NCI-H1436 (cell line): Measurements from ENCODE around the gene MTHFR.
A peak's percentile ranks its signal among the peaks of the same experiment; 100 is the strongest.

Source experiments
- DNase-seq: peaks from one replicate; lab custom pipeline; 2025; lab: John Stamatoyannopoulos, UW

MTHFR gene

DNA sequence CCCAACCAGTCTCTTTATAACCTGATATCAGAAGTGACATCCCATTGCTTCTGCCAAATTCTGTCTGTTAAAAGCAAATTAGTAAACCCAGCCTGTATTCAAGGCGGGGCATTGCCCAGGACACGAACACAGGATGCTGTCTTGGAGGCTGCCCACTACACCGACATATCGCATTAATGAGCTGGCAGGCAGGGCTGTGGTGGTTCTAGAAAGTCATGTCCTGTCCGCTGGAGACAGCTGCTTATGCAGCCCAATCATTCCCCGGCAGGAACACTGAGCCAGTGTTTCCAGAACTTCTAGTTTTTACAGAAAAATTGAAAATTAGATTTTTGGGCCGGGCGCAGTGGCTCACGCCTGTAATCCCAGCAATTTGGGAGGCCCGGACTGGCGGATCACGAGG, 24.5 kb downstream of the MTHFR start:
- no peak for DNase-seq

DNA sequence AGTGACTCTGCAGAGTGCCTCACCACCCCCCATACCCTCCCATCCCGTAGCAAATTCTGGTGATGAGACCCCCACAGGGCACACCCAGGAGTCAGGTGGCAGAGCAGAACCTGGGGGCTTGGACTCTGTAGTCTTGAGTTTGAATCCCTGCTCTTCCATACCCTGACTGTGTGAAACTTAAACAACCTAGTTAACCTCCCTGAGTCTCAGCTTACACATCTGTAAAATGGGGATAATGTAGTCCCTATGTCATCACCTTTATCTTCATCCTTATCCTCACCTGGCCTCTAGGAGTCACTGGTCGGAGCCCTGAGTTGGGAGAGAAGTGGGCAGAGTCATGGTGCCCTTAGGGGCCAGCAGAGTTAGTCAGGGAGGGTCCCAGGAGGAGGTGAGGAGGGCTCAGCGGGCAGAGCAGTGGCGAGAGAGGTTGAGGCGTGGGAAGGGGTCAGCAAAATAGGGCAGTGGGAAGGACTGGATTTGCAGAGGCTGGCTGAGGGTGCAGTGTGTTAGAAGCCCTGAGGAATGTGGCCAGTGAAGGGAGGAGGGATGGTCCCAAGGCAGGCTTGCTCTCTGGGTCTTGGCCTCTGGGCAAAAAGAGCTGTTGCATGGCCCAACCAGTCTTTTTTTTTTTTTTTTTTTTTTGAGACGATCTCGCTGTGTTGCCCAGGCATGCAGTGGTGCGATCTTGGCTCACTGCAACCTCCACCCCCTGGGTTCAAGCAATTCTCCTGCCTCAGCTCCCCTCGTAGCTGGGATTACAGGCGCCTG, 25.2 kb downstream of the MTHFR start:
- DNase-seq = no peak

- DNase-seq = no peak
Measured at GRCh38 chr1:11779715-11780379, 25.9 kb downstream of the MTHFR start.

DNA sequence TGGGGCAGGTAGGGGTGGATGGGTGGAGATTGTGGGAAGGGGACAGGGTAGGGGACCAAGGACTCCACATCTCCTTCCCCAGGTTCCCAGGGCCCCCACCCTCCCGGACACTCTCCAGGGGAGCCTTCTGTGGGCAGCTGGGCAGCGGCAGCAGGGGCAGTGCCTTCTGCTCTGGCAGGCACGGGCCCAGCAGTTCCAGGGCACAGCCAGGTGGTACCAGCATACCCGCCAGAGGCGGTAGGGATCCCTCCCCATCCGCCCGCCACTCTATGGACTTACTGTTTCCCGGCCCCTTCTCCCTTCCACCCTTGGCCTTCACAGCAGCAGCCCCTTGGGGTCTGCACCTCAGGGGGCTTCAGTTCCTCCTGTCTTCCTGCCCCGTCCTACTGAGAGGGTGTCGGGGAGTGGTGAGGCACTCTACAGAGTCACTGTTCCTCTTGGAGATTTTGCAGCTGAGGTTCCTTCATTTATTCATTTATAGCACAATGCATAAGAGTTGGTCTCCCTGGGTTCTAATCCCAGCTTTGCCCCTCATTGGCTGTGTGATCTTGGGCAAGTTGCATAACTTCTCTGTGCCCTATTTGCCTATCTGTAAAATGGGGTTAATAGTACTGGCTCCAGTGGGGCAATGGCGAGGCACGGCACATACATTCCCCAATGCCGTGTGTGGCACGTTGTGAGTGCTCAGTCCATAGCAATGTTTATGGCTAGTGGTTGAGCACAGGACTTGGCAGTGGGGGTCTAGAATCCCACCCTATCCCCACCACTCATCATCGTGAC, 26.7 kb downstream of the MTHFR start:
- no peak for DNase-seq

DNA sequence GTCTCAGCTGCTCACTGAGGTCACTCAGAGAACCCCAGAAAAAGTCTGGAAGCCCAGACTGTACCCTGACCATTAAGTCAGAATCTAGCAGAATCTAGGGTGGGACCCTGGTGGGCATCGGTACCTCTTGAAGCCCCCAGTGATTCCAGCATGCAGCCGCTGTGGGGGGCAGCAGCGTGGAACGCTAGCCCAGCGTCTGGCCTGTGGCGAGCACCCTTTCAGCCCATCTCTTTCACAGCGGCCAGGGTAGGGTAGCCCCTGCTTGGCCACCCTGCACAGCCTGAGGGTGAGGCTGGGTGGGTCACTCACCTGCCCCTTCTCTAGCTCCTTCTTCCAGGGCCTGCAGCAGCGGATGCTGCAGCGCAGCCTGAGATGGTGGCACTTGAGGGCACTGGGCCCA, 27.4 kb downstream of the MTHFR start:
- no peak for DNase-seq

DNA sequence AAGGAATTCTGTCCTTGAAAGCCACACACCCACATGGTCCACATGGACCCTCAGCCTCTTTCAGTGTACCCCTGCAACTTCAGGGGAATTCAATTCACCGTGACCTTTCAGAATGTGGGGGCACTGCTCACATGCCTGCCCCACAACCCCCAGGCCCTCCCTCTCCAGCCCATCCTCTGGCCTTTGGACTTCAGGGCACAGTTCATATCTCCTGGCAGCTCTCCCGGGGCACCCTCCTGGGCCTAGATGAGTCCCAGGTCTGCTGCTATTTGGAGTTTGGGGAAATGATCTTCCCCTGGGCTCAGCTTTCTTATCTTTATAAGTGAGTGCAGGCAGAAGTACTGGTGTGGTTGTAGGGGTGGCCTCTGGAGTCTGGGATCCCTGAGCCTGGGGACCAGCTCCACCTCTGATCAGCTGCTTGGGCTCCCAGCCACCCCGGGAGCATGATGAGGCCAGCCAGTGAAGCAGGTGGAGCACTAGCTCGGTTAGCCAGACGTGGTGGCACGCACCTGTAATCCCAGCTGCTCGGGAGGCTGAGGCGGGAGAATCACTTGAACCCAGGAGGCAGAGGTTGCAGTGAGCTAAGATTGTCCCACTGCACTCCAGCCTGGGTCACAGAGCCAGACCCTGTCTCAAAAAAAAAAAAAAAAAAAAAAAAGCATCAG, 28.0 kb downstream of the MTHFR start:
- no peak for DNase-seq

GRCh38 chr1:11774753-11775152, 31.0 kb downstream of the MTHFR start:
- DNase-seq = no peak

GRCh38 chr1:11772458-11772857, 33.3 kb downstream of the MTHFR start:
- DNase-seq = peak; percentile 11

DNA sequence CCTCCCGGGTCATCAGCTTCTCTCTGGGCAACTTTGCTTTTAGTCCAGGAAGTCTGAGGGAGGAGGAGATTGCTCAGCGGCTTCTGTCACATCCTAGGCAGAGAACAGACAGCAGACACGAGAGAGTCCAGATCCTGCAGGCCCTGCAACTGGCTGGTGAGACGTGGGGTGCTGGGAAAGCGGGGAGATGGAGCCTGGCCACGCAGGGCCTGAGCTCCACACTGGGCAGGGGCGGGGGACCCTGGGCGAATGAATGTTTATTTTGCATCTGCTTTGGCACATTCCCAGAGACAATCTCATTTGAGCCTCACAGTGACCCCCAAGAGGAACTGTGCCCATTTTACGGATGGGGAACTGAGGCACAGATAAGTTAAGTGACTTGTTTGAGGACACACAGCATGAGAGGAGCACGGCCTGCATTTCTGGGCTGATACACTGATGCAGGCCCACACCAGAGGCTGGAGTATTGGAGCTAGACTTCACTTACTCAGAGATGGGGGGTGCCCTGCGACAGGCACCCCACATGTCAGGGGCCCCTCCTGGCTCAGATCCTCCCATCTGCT, 34.2 kb downstream of the MTHFR start:
- DNase-seq = no peak

DNA sequence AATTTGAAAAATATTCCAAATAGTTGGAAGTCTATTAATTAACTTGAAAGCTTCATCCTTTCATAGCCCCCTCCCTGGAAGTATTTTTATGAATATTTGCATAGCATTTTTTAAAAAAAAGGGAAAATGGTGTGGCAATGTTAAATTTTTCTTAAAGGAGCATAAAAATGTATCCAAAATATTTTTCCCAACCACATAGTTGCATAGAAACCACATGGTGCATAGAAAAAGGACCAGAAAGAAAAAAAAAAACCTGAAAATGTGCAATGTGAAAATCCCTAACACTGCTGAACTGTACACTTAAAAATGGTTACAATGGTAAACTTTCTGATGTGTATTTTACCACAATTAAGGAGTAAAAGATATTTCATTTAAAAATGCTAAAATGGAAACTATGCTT, 35.8 kb downstream of the MTHFR start:
- no peak for DNase-seq

DNA sequence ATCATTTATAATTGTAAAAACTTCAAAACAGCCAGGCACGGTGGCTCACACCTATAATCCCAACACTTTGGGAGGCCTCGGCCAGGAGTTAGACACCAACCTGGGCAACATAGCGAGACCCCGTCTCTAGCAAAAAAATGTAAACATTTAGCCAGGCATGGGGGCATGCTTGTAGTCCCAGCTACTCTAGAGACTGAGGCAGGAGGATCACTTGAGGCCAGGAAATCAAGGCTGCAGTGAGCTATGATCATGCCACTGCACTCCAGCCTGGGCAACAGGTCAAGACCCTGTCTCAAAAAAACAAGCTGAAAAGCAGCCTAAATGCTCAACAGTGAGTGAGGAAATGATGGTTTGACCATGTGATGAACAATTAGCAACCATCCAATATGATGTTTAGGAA, 36.5 kb downstream of the MTHFR start:
- no peak for DNase-seq

DNA sequence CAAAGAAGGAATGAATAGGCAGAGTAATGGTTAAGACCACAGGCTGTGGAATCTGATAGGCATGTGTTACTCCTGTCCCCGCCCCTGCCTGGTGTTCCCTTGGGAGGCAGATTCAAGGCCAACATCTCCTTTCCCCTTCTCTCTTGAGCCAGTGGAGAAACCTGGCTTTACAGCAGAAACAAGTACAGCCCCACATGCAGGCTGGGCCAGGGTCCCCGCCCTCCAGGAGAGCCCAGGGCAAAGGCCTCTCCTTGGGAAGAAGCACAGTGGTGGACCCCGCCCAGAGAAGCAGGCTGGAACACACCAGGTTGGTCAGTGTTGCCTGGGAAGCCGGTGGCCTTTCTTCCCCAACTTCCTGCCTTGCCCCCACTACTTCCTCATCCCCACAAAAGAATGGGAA, 36.9 kb downstream of the MTHFR start:
- no peak for DNase-seq

DNA sequence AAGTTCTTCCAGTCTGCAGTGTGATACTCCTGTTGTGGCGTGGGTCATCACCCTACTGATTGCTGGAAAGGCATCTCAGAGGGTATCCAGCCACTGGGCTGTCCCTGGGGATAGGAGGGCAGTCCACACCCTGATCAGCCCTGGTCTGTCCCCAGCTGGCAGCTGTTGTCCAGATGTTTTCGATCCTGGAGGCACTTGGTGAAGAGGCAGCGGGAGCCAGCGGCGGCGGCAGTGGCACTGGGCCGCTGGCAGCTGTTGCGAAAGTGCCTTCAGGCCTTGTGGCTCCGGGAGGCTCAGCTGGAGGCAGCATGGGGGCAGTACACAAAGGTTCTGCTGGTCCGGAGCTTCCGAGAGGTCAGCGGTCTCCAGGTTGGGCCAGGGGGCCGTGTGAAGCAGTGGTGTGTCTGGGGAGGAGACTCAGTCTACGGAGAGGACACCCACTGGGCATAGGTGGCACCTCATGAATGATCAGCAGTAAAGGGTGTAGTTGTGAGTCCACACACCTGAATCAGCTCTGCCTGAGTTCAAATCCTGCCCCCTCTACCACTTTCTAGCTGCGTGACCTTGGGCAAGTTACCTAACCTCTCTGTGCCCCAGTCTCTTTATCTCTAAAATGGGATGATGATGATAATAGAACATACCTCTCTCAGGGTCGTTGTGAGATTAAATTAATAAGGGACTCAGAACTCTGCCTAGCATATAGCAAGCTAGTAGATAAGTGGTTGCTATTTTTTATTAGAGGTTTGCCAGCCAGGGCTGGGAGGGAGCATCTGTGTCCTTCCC, 37.7 kb downstream of the MTHFR start:
- no peak for DNase-seq

GRCh38 chr1:11766429-11766776, 39.4 kb downstream of the MTHFR start:
- DNase-seq = no peak

GRCh38 chr1:11765661-11766428, 39.9 kb downstream of the MTHFR start:
- no peak for DNase-seq

- no peak for DNase-seq
Measured at GRCh38 chr1:11764519-11764918, 41.2 kb downstream of the MTHFR start.

- DNase-seq = no peak
Measured at GRCh38 chr1:11764115-11764514, 41.6 kb downstream of the MTHFR start.

DNA sequence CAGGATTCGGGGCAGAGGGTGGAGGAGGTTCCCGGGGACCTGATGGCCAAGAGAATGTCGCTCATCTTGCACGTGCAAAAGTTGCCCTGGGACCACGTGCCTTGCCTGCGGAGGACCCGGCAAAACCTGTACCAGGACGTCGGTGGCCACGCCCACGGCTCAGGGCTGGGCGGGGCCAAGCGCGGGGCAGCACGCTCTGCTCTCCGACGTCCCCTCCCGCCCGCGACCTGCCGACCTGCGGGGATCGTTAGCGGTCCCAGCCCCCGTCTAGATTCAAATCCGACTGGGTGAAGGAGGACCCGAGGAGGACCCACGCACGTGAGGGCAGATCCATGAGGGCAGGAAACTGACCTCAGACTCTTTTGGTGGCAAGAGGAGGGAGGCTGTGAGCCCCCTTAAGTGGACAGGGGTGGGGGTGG, 43.8 kb downstream of the MTHFR start, which contains the start of gene C1orf167:
C1orf167 (plus strand) TSS at position 206 of the 419 bp plus-strand sequence. CDS start 2,208 bp downstream, outside the sequence.
- no peak for DNase-seq

DNA sequence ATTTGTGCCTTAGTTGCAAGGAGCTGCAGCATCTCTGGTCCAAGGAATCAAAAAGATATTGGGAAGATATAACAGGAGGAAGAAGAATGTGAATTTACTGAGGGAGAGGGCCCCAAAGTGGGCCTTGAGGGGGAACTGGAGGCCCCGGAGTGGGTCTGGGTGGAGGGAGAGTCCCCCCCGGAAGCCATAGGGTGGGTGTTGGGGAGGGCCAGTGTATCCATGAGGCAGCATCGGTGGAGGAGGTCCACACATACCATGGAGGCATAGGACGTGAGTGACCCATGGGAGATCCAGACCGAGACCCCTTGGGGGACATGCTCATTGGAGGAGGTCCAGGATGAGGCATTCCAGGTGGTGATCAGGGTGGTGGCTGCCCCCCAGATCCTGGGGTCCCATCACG, 44.5 kb downstream of the MTHFR start:
- no peak for DNase-seq

GRCh38 chr1:11759791-11760190, 46.0 kb downstream of the MTHFR start:
- no peak for DNase-seq
